GM18870 (cell line): Measurements from ENCODE around the gene STARD3NL.
"Not testable (repeated sequence)": the region's sequence is repeated elsewhere in the genome, so short reads cannot be mapped to it uniquely, and the experiment has no call there.

Experiments
- ATAC-seq: cut with Tn5 transposase; IDR thresholded peaks from one replicate; pipeline ENCODE4 v1.9.1; 2021; ENCODE audit warnings: moderate library complexity; ENCODE audit not compliant: unreplicated experiment

STARD3NL gene

GRCh38 chr7:38217672-38218071, 39.6 kb downstream of the STARD3NL start:
- no peak for ATAC-seq

GRCh38 chr7:38220452-38220851, 42.4 kb downstream of the STARD3NL start:
- peak; percentile 51 for ATAC-seq

- no peak for ATAC-seq
Measured at GRCh38 chr7:38222481-38223096, 44.5 kb downstream of the STARD3NL start.

GRCh38 chr7:38223306-38223705, 45.3 kb downstream of the STARD3NL start:
- no peak for ATAC-seq

- ATAC-seq = no peak
Measured at GRCh38 chr7:38224392-38224791, 46.3 kb downstream of the STARD3NL start.

- ATAC-seq = no peak
Measured at GRCh38 chr7:38229386-38229785, 51.3 kb downstream of the STARD3NL start.

GRCh38 chr7:38229884-38230642, 52.0 kb downstream of the STARD3NL start:
- no peak for ATAC-seq

- ATAC-seq = peak; percentile 76
Measured at GRCh38 chr7:38232502-38233366, 54.7 kb downstream of the STARD3NL start.

- not testable (repeated sequence) for ATAC-seq
Measured at GRCh38 chr7:38234759-38235158, 56.7 kb downstream of the STARD3NL start.

- no peak for ATAC-seq
Measured at GRCh38 chr7:38235606-38236005, 57.6 kb downstream of the STARD3NL start.

GRCh38 chr7:38239129-38239528, 61.1 kb downstream of the STARD3NL start:
- not testable (repeated sequence) for ATAC-seq

GRCh38 chr7:38241071-38241470, 63.0 kb downstream of the STARD3NL start:
- ATAC-seq = no peak

GRCh38 chr7:38242814-38243213, 64.8 kb downstream of the STARD3NL start:
- ATAC-seq = no peak

- ATAC-seq = not testable (repeated sequence)
Measured at GRCh38 chr7:38243345-38243744, 65.3 kb downstream of the STARD3NL start.

- ATAC-seq = no peak
Measured at GRCh38 chr7:38244516-38244915, 66.5 kb downstream of the STARD3NL start.

- ATAC-seq = no peak
Measured at GRCh38 chr7:38245409-38245977, 67.4 kb downstream of the STARD3NL start.

- no peak for ATAC-seq
Measured at GRCh38 chr7:38248069-38248567, 70.1 kb downstream of the STARD3NL start.

- ATAC-seq = not testable (repeated sequence)
Measured at GRCh38 chr7:38249849-38250248, 71.8 kb downstream of the STARD3NL start.

- no peak for ATAC-seq
Measured at GRCh38 chr7:38257350-38257677, 79.3 kb downstream of the STARD3NL start.

GRCh38 chr7:38259157-38259556, 81.1 kb downstream of the STARD3NL start:
- ATAC-seq = not testable (repeated sequence)

- ATAC-seq = not testable (repeated sequence)
Measured at GRCh38 chr7:38261601-38262000, 83.6 kb downstream of the STARD3NL start.
